ENCODE measurements around the gene TRIM9.

DNA sequence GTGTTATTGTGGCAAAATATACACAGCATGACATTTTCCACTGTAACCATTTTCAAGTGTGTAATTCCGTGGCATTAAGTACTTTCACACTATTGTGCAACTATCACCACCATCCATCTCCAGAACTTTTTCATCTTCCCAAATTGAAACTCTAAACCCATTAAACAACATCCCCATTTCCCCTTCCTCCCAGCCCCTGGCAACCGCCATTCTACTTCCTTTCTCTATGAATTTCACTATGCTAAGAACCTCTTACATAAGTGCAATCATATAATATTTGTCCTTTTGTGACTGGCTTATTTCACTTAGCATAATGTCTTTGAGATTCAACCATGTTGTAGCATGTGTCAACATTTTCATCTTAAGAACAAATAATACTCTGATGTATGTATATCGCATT is 82.8 kb downstream of the TRIM9 start:
- no peak for TF ChIP-seq EZH2phosphoT487 (IDR thresholded peaks at IDR 0.05; ENCODE audit: low read depth)
- TF ChIP-seq, protein P1, sequence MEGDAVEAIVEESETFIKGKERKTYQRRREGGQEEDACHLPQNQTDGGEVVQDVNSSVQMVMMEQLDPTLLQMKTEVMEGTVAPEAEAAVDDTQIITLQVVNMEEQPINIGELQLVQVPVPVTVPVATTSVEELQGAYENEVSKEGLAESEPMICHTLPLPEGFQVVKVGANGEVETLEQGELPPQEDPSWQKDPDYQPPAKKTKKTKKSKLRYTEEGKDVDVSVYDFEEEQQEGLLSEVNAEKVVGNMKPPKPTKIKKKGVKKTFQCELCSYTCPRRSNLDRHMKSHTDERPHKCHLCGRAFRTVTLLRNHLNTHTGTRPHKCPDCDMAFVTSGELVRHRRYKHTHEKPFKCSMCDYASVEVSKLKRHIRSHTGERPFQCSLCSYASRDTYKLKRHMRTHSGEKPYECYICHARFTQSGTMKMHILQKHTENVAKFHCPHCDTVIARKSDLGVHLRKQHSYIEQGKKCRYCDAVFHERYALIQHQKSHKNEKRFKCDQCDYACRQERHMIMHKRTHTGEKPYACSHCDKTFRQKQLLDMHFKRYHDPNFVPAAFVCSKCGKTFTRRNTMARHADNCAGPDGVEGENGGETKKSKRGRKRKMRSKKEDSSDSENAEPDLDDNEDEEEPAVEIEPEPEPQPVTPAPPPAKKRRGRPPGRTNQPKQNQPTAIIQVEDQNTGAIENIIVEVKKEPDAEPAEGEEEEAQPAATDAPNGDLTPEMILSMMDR (IDR thresholded peaks at IDR 0.05; ENCODE audit: low read depth, low read length), result no peak

Data from OCI-LY3 (cell line).